HCT116 (cell line): ENCODE results near the gene RPL19.

Source experiments
- CBX3 ChIP-seq: IDR thresholded peaks from 2 replicates; pipeline ENCODE4 v1.6.1; 2012; ENCODE audit warnings: low read depth
- EGR1 ChIP-seq: IDR thresholded peaks from 2 replicates; pipeline ENCODE4 v1.6.1; 2012; ENCODE audit warnings: low read depth
- EZH2 ChIP-seq: fragments of 200-600 bp; sonication (generic); IDR thresholded peaks from 2 replicates; pipeline ENCODE4 v1.6.1; 2017; ENCODE audit warnings: antibody characterized with exemption, mixed run types
- EZH2phosphoT487 ChIP-seq: fragments of 200-600 bp; IDR thresholded peaks from 2 replicates; pipeline ENCODE4 v1.6.1; 2018; ENCODE audit warnings: antibody characterized with exemption, borderline replicate concordance
- POLR2A ChIP-seq: IDR thresholded peaks from 2 replicates; pipeline ENCODE4 v1.7.0; 2011; ENCODE audit warnings: borderline replicate concordance; ENCODE audit not compliant: insufficient read depth, insufficient read length; ENCODE audit errors: extremely low read depth
- POLR2AphosphoS5 ChIP-seq: IDR thresholded peaks from 2 replicates; pipeline ENCODE4 v1.6.1; 2011; ENCODE audit warnings: mild to moderate bottlenecking, low read depth, low read length, moderate library complexity
- RAD21 ChIP-seq: IDR thresholded peaks from 2 replicates; pipeline ENCODE4 v1.6.1; 2012; ENCODE audit warnings: low read depth, mild to moderate bottlenecking
- SP1 ChIP-seq: IDR thresholded peaks from 2 replicates; pipeline ENCODE4 v1.6.1; 2012; ENCODE audit warnings: low read depth
- YY1 ChIP-seq: IDR thresholded peaks from 2 replicates; pipeline ENCODE4 v1.6.1; 2011; ENCODE audit warnings: low read length, low read depth, moderate library complexity, mild to moderate bottlenecking; ENCODE audit not compliant: insufficient replicate concordance; ENCODE audit errors: extremely low read depth
- ZNF274 ChIP-seq: fragments of 200-500 bp; sonication (Bioruptor generic); IDR thresholded peaks from 2 replicates; pipeline ENCODE4 v1.6.1; 2014; ENCODE audit warnings: mild to moderate bottlenecking, low read depth, low read length, inconsistent platforms
- TF ChIP-seq, protein P1 (sequence below), 3 experiments: fragments of 200-600 bp in 1 of 3; sonication (generic) in 1 of 3; IDR thresholded peaks in 2 of 3; conservative IDR thresholded peaks in 1 of 3; 2 replicates each; pipeline ENCODE4 v1.5.1; 2012 to 2017; ENCODE audit warnings: low read depth in 2 of 3, low read length in 2 of 3, antibody characterized with exemption in 1 of 3, borderline replicate concordance in 1 of 3, control low read depth in 1 of 3, mild to moderate bottlenecking in 1 of 3, mixed read lengths in 1 of 3, mixed run types in 1 of 3, moderate library complexity in 1 of 3; ENCODE audit not compliant: insufficient read depth in 1 of 3
- TF ChIP-seq, protein P2 (sequence below): IDR thresholded peaks from 2 replicates; pipeline ENCODE4 v1.6.1; 2012; ENCODE audit warnings: low read depth
- TF ChIP-seq, protein P3 (sequence below): IDR thresholded peaks from 2 replicates; pipeline ENCODE4 v1.6.1; 2011; ENCODE audit warnings: mild to moderate bottlenecking, low read length, moderate library complexity; ENCODE audit not compliant: insufficient replicate concordance; ENCODE audit errors: extremely low read depth

DNA sequence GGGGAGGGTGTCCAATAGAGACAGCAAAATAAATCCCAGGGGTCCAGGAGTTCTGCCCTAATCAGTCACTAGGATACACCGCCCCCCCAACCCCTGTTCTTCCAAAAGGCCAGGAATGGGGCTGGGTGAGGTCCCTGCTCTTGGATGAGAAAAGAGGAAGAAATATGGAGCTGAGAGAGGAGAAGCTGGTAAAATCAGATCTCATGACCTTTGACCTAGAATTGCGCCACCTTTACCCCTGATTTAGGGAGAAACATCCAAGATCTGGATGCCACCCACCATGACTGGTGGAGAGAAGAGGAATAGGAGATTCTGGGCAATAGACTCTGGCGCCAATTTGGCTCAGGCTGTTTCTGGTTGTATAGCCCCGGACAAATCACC is 1.9 kb upstream of the RPL19 start:
- TF ChIP-seq, protein P1, sequence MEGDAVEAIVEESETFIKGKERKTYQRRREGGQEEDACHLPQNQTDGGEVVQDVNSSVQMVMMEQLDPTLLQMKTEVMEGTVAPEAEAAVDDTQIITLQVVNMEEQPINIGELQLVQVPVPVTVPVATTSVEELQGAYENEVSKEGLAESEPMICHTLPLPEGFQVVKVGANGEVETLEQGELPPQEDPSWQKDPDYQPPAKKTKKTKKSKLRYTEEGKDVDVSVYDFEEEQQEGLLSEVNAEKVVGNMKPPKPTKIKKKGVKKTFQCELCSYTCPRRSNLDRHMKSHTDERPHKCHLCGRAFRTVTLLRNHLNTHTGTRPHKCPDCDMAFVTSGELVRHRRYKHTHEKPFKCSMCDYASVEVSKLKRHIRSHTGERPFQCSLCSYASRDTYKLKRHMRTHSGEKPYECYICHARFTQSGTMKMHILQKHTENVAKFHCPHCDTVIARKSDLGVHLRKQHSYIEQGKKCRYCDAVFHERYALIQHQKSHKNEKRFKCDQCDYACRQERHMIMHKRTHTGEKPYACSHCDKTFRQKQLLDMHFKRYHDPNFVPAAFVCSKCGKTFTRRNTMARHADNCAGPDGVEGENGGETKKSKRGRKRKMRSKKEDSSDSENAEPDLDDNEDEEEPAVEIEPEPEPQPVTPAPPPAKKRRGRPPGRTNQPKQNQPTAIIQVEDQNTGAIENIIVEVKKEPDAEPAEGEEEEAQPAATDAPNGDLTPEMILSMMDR (IDR thresholded peaks at IDR 0.05 in 2 of 3, conservative IDR thresholded peaks at IDR 0.05 in 1 of 3; ENCODE audit: borderline replicate concordance in 1 of 3, insufficient read depth in 1 of 3, low read depth in 2 of 3, low read length in 2 of 3), result no peak
- TF ChIP-seq YY1, result no peak
- no peak for TF ChIP-seq EZH2
- TF ChIP-seq POLR2A, result no peak
- no peak for TF ChIP-seq POLR2AphosphoS5
- no peak for TF ChIP-seq ZNF274
- no peak for TF ChIP-seq RAD21
- TF ChIP-seq EZH2phosphoT487, result no peak
- TF ChIP-seq, protein P2, sequence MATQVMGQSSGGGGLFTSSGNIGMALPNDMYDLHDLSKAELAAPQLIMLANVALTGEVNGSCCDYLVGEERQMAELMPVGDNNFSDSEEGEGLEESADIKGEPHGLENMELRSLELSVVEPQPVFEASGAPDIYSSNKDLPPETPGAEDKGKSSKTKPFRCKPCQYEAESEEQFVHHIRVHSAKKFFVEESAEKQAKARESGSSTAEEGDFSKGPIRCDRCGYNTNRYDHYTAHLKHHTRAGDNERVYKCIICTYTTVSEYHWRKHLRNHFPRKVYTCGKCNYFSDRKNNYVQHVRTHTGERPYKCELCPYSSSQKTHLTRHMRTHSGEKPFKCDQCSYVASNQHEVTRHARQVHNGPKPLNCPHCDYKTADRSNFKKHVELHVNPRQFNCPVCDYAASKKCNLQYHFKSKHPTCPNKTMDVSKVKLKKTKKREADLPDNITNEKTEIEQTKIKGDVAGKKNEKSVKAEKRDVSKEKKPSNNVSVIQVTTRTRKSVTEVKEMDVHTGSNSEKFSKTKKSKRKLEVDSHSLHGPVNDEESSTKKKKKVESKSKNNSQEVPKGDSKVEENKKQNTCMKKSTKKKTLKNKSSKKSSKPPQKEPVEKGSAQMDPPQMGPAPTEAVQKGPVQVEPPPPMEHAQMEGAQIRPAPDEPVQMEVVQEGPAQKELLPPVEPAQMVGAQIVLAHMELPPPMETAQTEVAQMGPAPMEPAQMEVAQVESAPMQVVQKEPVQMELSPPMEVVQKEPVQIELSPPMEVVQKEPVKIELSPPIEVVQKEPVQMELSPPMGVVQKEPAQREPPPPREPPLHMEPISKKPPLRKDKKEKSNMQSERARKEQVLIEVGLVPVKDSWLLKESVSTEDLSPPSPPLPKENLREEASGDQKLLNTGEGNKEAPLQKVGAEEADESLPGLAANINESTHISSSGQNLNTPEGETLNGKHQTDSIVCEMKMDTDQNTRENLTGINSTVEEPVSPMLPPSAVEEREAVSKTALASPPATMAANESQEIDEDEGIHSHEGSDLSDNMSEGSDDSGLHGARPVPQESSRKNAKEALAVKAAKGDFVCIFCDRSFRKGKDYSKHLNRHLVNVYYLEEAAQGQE, result no peak
- TF ChIP-seq, protein P3, sequence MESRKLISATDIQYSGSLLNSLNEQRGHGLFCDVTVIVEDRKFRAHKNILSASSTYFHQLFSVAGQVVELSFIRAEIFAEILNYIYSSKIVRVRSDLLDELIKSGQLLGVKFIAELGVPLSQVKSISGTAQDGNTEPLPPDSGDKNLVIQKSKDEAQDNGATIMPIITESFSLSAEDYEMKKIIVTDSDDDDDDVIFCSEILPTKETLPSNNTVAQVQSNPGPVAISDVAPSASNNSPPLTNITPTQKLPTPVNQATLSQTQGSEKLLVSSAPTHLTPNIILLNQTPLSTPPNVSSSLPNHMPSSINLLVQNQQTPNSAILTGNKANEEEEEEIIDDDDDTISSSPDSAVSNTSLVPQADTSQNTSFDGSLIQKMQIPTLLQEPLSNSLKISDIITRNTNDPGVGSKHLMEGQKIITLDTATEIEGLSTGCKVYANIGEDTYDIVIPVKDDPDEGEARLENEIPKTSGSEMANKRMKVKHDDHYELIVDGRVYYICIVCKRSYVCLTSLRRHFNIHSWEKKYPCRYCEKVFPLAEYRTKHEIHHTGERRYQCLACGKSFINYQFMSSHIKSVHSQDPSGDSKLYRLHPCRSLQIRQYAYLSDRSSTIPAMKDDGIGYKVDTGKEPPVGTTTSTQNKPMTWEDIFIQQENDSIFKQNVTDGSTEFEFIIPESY, result no peak
- TF ChIP-seq EGR1, result no peak
- TF ChIP-seq CBX3, result no peak
- TF ChIP-seq SP1, result no peak
